ENCODE measurements around the gene NEO1.
"Not testable (repeated sequence)": the region's sequence is repeated elsewhere in the genome, so short reads cannot be mapped to it uniquely, and the experiment has no call there.

The NEO1 gene

DNA sequence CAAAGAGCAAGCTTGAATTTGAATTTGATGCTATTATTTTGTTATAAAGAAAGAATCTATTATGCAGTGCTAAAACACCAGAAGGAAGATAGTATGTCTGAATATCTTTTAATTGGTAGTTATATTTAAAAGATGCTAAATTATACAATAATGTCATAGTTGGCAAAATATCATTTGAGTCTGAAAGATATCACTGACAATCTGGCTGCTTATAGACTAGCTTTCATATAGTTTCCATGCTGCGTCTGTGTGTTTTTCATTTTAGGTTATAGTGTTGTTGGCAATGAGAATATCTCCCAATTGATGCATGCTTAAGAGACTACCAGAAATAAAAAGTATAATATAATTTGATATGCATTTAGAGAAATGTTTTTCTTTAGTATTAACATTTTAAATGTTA, 142.9 kb downstream of the NEO1 start:
- no peak overlapping the region for H3K27ac ChIP-seq

DNA sequence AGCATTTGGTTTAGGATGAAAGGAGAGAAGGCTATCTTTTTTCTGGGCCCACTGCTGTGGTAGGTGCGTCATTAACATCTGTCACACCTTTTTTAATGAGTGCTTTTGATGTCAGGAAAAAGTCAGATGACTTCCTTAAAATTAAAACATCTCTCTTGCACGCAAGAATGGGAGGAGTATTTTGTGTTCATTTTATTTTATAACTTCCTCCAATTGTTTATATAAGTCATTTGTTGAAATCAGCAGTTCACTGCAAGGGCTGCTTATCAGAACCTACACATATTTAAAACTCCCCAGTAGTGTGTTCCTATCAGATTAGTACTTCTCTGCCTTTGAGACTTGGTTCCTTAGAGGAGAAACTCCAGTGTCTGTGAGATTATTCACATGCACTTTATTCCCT, 143.8 kb downstream of the NEO1 start:
- TF ChIP-seq CTCF (IDR thresholded peaks at IDR 0.05) (no peak), ZFX (IDR thresholded peaks at IDR 0.05; ENCODE audit: borderline replicate concordance) (no peak)
- no peak overlapping the region for H3K27ac ChIP-seq

More for the DNA sequence above, 142.9 kb downstream of the NEO1 start:
- TF ChIP-seq CTCF (IDR thresholded peaks at IDR 0.05), result no peak
- no peak for TF ChIP-seq ZFX (IDR thresholded peaks at IDR 0.05; ENCODE audit: borderline replicate concordance)

DNA sequence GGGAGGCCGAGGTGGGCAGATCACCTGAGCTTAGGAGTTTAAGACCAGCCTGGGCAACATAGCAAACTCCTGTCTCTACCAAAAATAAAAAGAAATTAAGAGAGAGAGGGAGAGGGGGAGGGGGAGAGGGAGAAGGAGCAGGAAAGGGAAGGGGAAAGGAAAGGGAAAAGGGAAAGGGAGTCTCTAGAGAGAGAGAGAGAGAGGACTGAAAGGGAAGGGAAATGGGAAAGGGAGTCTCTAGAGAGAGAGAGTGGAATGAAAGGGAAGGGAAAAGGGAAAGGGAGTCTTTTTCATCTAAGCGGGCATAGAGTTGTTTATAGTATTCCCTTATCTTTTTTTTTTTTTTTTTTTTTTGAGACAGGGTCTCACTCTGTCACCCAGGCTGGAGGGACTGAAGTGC, 148.1 kb downstream of the NEO1 start:
- no peak overlapping the region for H3K27ac ChIP-seq
- TF ChIP-seq CTCF (IDR thresholded peaks at IDR 0.05) (no peak), ZFX (IDR thresholded peaks at IDR 0.05; ENCODE audit: borderline replicate concordance) (no peak)

GRCh38 chr15:73210630-73211029, 158.4 kb downstream of the NEO1 start:
- TF ChIP-seq CTCF (IDR thresholded peaks at IDR 0.05), result no peak

GRCh38 chr15:73212424-73212823, 160.2 kb downstream of the NEO1 start:
- TF ChIP-seq ZFX (IDR thresholded peaks at IDR 0.05; ENCODE audit: borderline replicate concordance) (no peak), CTCF (IDR thresholded peaks at IDR 0.05) (no peak)

More at GRCh38 chr15:73210630-73211029, 158.4 kb downstream of the NEO1 start:
- H3K27ac ChIP-seq, result no peak overlapping the region

GRCh38 chr15:73221450-73221849, 169.2 kb downstream of the NEO1 start:
- H3K27ac ChIP-seq, result not testable (repeated sequence)

More at GRCh38 chr15:73212424-73212823, 160.2 kb downstream of the NEO1 start:
- H3K27ac ChIP-seq, result no peak overlapping the region

DNA sequence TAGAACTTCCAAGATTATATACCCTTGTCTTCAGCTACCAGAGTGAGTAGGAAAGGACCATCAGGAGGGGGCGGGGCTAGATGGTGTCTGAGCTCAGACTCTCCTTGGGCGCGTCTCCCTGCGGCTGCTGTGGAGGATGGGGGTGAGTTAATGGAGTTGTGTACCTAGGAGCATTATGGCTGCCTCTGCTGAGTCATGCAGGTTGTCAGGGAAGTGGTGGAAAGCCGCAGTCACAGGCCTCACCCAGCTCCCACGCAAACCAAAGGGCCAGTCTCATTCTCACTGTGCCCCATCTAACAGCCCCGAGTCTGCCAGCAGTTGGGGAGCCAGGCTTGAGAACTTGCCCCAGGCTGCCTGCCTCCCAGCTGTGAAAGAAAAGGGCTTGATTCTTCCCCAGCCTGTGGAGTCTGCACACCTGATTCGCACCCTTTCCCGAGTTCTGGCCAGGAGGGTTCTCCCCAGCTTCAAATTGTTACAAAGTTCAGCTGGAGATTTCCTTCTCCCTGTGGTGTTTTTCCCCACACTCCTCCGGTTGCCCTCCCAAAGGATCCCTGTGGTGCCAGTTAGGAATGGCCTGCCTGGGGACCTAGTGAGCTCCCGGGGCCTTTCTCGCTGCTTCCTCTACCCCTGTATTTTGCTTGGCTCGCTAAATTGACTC, 173.2 kb downstream of the NEO1 start:
- H3K27ac ChIP-seq, result no peak overlapping the region
- no peak for TF ChIP-seq CTCF (IDR thresholded peaks at IDR 0.05)
- TF ChIP-seq ZFX (IDR thresholded peaks at IDR 0.05; ENCODE audit: borderline replicate concordance), result no peak
